Spleen (tissue), 7 donors: ENCODE data around the gene DPH6.

Experiments
- CTCF ChIP-seq, 11 experiments: fragments of 200-600 bp in 7 of 11; fragments of 450-650 bp in 4 of 11; sonication (generic) in 4 of 11; IDR thresholded peaks in 8 of 11; conservative IDR thresholded peaks in 3 of 11; 1 replicate in 7 of 11; 2 replicates in 4 of 11; pipeline versions ENCODE4 v1.4.0 to v1.8.0; 2016 to 2021; ENCODE audit warnings: antibody characterized with exemption in 11 of 11, inconsistent platforms in 4 of 11, mild to moderate bottlenecking in 1 of 11
- POLR2A ChIP-seq, 3 donors: fragments of 450-650 bp; IDR thresholded peaks; one replicate each; pipeline ENCODE4 v1.5.1; 2017; ENCODE audit warnings: antibody characterized with exemption in 3 of 3, mild to moderate bottlenecking in 1 of 3
- POLR2AphosphoS5 ChIP-seq, 3 donors: sonication (generic); formaldehyde crosslinking; IDR thresholded peaks; one replicate each; pipeline ENCODE4 v1.5.1; 2017; ENCODE audit warnings: antibody characterized with exemption in 3 of 3
- donor health status: DM: no; HTN: no; CAD: no; lungs with moderate emphysema.
- donor health status: DM: no; HTN: no; CAD: no.
- donor health status: DM: no; HTN: no; CAD: no.

GRCh38 chr15:35436422-35436821, 109.5 kb downstream of the DPH6 start:
- TF ChIP-seq CTCF (IDR thresholded peaks at IDR 0.05 in 8 of 11, conservative IDR thresholded peaks at IDR 0.05 in 3 of 11) (no peak), POLR2A (IDR thresholded peaks at IDR 0.05) (no peak), POLR2AphosphoS5 (IDR thresholded peaks at IDR 0.05) (no peak)
